ENCODE measurements around the gene MRAS. TPM values are rescaled to one million over a fixed set of nuclear protein-coding genes. Genes with fewer than 3 reads are reported as not detected.
A peak's percentile ranks its signal among the peaks of the same experiment; 100 is the strongest.

Gene MRAS
- total and polyA plus RNA-seq, 2 of the 8 experiments (the other 6 are each of a cell fraction or from before 2014, with no cell fraction given) = 10.6 to 16.2 TPM

- FAIRE-seq = no peak
Observed at GRCh38 chr3:138442433-138442832, 94.1 kb downstream of the MRAS start.

More at GRCh38 chr3:138442433-138442832, 94.1 kb downstream of the MRAS start:
- Histone ChIP-seq H2BK20ac (ENCODE audit: low read length) (no peak overlapping the region), H3K9ac (replicated peaks in 1 of 4; ENCODE audit: extremely low read depth in 1 of 4, low read depth in 3 of 4, low read length in 3 of 4) (no peak overlapping the region), H3K14ac (ENCODE audit: insufficient read length) (no peak overlapping the region), H3K79me1 (ENCODE audit: low read depth, low read length) (peaks cover 3% of the 10 kb centered on the region; the same call in 1 of the 2 replicates), H3K4me3 (ENCODE audit: extremely low read depth in 1 of 4, insufficient read depth in 2 of 4, low read depth in 3 of 4, low read length in 4 of 4) (no peak overlapping the region), H2BK120ac (replicated peaks; ENCODE audit: low read depth, low read length) (no peak overlapping the region), H2BK5ac (ENCODE audit: low read depth, low read length) (no peak overlapping the region), H3K23me2 (ENCODE audit: low read depth, low read length) (no peaks in the 10 kb centered on the region), H4K5ac (ENCODE audit: insufficient read length, low read depth, low read length) (no peak overlapping the region), H3K27me3 (replicated peaks in 1 of 4; ENCODE audit: control insufficient read depth in 3 of 4, extremely low read depth in 1 of 4, insufficient read depth in 3 of 4, low read length in 3 of 4) (no peaks in the 10 kb centered on the region), H2BK12ac (ENCODE audit: low read depth, low read length) (no peak overlapping the region), H3K9me3 (ENCODE audit: insufficient read depth in 2 of 2, low read depth in 1 of 2, low read length in 1 of 2) (no peaks in the 10 kb centered on the region), H3K4ac (replicated peaks; ENCODE audit: insufficient read length, low read depth, low read length) (no peak overlapping the region), H3K18ac (ENCODE audit: extremely low read depth, low read length) (no peak overlapping the region), H2AK5ac (ENCODE audit: low read depth, low read length) (no peak overlapping the region), H3K4me1 (replicated peaks in 1 of 4; ENCODE audit: control insufficient read depth in 3 of 4, insufficient read depth in 4 of 4, low read length in 3 of 4) (peaks cover 0 to 7% (median 1%) of the 10 kb centered on the region in 4 experiments; a peak in 4 of 7 replicates), H3K27ac (ENCODE audit: low read depth, low read length) (no peak overlapping the region), H3K23ac (ENCODE audit: insufficient read length) (no peak overlapping the region), H3K56ac (replicated peaks; ENCODE audit: insufficient read length, low read depth, low read length) (no peak overlapping the region), H3K4me2 (ENCODE audit: insufficient read depth in 1 of 2, low read depth in 2 of 2, low read length in 2 of 2) (no peak overlapping the region), H4K91ac (replicated peaks; ENCODE audit: insufficient read length, low read length) (no peak overlapping the region), H3K36me3 (ENCODE audit: control insufficient read depth in 2 of 4, insufficient read depth in 4 of 4, low read length in 3 of 4) (no peaks in the 10 kb centered on the region), H2AFZ (ENCODE audit: low read length) (no peak overlapping the region), H3K79me2 (ENCODE audit: control insufficient read depth in 1 of 2, insufficient read depth in 2 of 2, low read length in 2 of 2) (no peaks in the 10 kb centered on the region), H2BK15ac (ENCODE audit: low read length) (no peak overlapping the region), H4K8ac (ENCODE audit: extremely low read depth, insufficient read depth, low read length) (no peak overlapping the region), H4K20me1 (replicated peaks in 1 of 2; ENCODE audit: control insufficient read depth in 1 of 2, insufficient read depth in 2 of 2, low read length in 2 of 2) (no peaks in the 10 kb centered on the region)
- TF ChIP-seq JUN (IDR thresholded peaks at IDR 0.05; ENCODE audit: low read depth, low read length) (no peak), CHD1 (IDR thresholded peaks at IDR 0.05; ENCODE audit: low read depth, low read length) (no peak), ATF3 (IDR thresholded peaks at IDR 0.05; ENCODE audit: insufficient read depth, low read depth, low read length) (no peak), RXRA (IDR thresholded peaks at IDR 0.05; ENCODE audit: insufficient read depth, low read depth, low read length) (no peak), BACH1 (IDR thresholded peaks at IDR 0.05; ENCODE audit: low read length) (no peak), EP300 (IDR thresholded peaks at IDR 0.05; ENCODE audit: borderline replicate concordance in 1 of 2, low read depth in 2 of 2, low read length in 2 of 2) (no peak), JUND (IDR thresholded peaks at IDR 0.05; ENCODE audit: low read length) (peak; percentile 30; the same call in 1 of the 2 replicates), ZNF274 (IDR thresholded peaks at IDR 0.05; ENCODE audit: borderline replicate concordance, extremely low read depth, low read length) (no peak)
- CTCF ChIA-PET (ENCODE audit: partially characterized antibody) = interaction anchor here (0.6 to 2.6 kb wide), 3 partner anchors 16 to 589 kb away, joined by 3 to 6 read pairs (median 4); no protein-coding TSS in a partner anchor
- 84% methylated on average over 5 of the region's 5 CpGs; no CpG with 5 or more reads in 1 of the 2 experiments for WGBS, 2 experiments (ENCODE audit: extremely low coverage in 1 of 2, insufficient coverage in 1 of 2, insufficient read length in 1 of 2, insufficient replicate concordance in 2 of 2, low coverage in 1 of 2, low lambda C conversion rate in 2 of 2, missing lambda C conversion rate in 1 of 2)
- no peak for DNase-seq (ENCODE audit: low read depth in 1 of 2, low spot score in 2 of 2)
- POLR2A ChIA-PET (ENCODE audit: partially characterized antibody) = interaction anchor here (1.1 kb wide), 1 partner anchor 9 kb away, joined by 3 read pairs; no protein-coding TSS in a partner anchor
